ENCODE results near the gene SUGP1. TPM values are rescaled to one million over a fixed set of nuclear protein-coding genes. Genes with fewer than 3 reads are reported as not detected.

Gene SUGP1
- total and polyA plus RNA-seq, 2 of the 4 experiments (the other 2 are of a cell fraction), result 33.2 to 35.8 TPM

DNA sequence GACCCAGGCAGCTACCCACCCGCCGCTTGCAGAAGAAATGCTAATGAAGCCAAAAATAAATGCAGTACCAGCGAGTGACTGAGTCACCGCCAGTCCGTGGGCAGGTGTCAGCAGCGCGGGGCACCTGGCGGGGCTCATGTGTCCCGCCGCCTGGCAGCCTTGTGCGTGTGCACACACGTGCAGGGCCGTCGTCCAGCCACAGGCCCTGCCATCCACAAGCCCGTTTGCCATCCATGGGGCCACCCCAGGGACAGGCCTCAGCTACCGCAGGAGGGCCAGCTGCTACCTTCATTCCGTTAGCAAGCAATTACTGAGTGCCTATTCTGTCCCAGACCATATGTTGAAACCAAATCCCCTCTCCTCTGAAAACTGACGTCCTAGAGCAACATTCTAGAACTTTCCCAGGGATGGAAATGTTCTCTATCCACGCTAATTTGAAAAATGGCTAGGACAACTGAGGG, 88.0 kb downstream of the SUGP1 start:
- ChIA-PET POLR2A (ENCODE audit: unreplicated experiment) (no interaction called here), CTCF (no interaction called here)
- Histone ChIP-seq H2BK120ac (ENCODE audit: low read depth, low read length) (no peak overlapping the region), H3K9me3 (ENCODE audit: control insufficient read depth, insufficient read depth, low read length) (peaks cover 20% of the 10 kb centered on the region), H2BK20ac (ENCODE audit: low read depth, low read length) (no peak overlapping the region), H3K4me2 (ENCODE audit: low read depth, low read length) (no peak overlapping the region), H3K4me3 (ENCODE audit: insufficient read depth, low read depth, low read length) (no peak overlapping the region), H3K79me1 (ENCODE audit: low read depth in 1 of 2, low read length in 2 of 2) (no peaks in the 10 kb centered on the region), H4K8ac (ENCODE audit: low read depth in 2 of 2, low read length in 2 of 2) (no peak overlapping the region), H3K14ac (replicated peaks; ENCODE audit: low read depth, low read length) (no peak overlapping the region), H3K9ac (ENCODE audit: low read depth, low read length) (no peak overlapping the region), H3K9me1 (ENCODE audit: insufficient read depth, low read length) (no peaks in the 10 kb centered on the region), H4K5ac (ENCODE audit: low read depth, low read length) (no peak overlapping the region), H2BK15ac (ENCODE audit: low read depth, low read length) (no peak overlapping the region), H3K4ac (ENCODE audit: low read depth, low read length) (no peak overlapping the region), H3K27me3 (ENCODE audit: control insufficient read depth, insufficient read depth, low read length) (peaks cover 5% of the 10 kb centered on the region; the same call in 1 of the 2 replicates), H2AK5ac (ENCODE audit: low read depth, low read length) (no peak overlapping the region), H2AFZ (replicated peaks; ENCODE audit: low read length, poor library complexity) (no peak overlapping the region), H3K23ac (ENCODE audit: low read depth, low read length) (no peak overlapping the region), H3K56ac (ENCODE audit: extremely low read depth, insufficient read depth, low read length) (no peak overlapping the region), H3K36me3 (ENCODE audit: control insufficient read depth, insufficient read depth, low read length) (no peaks in the 10 kb centered on the region), H4K20me1 (ENCODE audit: insufficient read depth, low read length) (no peaks in the 10 kb centered on the region), H2BK5ac (ENCODE audit: low read depth, low read length, poor library complexity, severe bottlenecking) (no peak overlapping the region), H3K18ac (ENCODE audit: low read depth, low read length) (no peak overlapping the region), H3K4me1 (ENCODE audit: control insufficient read depth, insufficient read depth, low read length) (no peaks in the 10 kb centered on the region), H2AK9ac (replicated peaks; ENCODE audit: low read depth, low read length, poor library complexity) (no peak overlapping the region), H4K91ac (ENCODE audit: insufficient read depth, low read depth, low read length) (no peak overlapping the region), H3K27ac (ENCODE audit: insufficient read depth, low read length) (no peak overlapping the region)
- intact Hi-C loops (cut with micrococcal nuclease), result no loop called here
- 89% methylated on average over 8 of the region's 19 CpGs; no CpG with 5 or more reads in 1 of the 2 experiments for WGBS, 2 experiments (ENCODE audit: extremely low coverage in 2 of 2, insufficient read length in 1 of 2)
- in situ Hi-C loops (cut with MboI; ENCODE audit: low sequenced_read_pairs), result no loop called here
- DNase-seq (no peak), ATAC-seq (ENCODE audit: low read depth) (no peak)
- dilution Hi-C loops (cut with HindIII; ENCODE audit: low sequenced_read_pairs, unreplicated experiment), result no loop called here
- no TSS peak for BruUV-seq (replicated peaks)
- TF ChIP-seq MAZ (IDR thresholded peaks at IDR 0.05; ENCODE audit: borderline replicate concordance, low read depth, low read length) (no peak), RFX5 (IDR thresholded peaks at IDR 0.05; ENCODE audit: low read depth, low read length) (no peak), SMC3 (IDR thresholded peaks at IDR 0.05; ENCODE audit: low read depth, low read length) (no peak), MAFK (IDR thresholded peaks at IDR 0.05; ENCODE audit: low read depth, low read length) (no peak), CHD1 (IDR thresholded peaks at IDR 0.05; ENCODE audit: low read depth, low read length) (no peak), FOS (IDR thresholded peaks at IDR 0.05; ENCODE audit: low read depth, low read length) (no peak), BHLHE40 (IDR thresholded peaks at IDR 0.05; ENCODE audit: low read depth, low read length) (no peak), RCOR1 (IDR thresholded peaks at IDR 0.05; ENCODE audit: insufficient replicate concordance, low read length) (no peak), MXI1 (IDR thresholded peaks at IDR 0.05; ENCODE audit: borderline replicate concordance, low read depth, low read length) (no peak), CEBPB (IDR thresholded peaks at IDR 0.05; ENCODE audit: low read depth, low read length) (no peak)
- TF ChIP-seq, protein P1, sequence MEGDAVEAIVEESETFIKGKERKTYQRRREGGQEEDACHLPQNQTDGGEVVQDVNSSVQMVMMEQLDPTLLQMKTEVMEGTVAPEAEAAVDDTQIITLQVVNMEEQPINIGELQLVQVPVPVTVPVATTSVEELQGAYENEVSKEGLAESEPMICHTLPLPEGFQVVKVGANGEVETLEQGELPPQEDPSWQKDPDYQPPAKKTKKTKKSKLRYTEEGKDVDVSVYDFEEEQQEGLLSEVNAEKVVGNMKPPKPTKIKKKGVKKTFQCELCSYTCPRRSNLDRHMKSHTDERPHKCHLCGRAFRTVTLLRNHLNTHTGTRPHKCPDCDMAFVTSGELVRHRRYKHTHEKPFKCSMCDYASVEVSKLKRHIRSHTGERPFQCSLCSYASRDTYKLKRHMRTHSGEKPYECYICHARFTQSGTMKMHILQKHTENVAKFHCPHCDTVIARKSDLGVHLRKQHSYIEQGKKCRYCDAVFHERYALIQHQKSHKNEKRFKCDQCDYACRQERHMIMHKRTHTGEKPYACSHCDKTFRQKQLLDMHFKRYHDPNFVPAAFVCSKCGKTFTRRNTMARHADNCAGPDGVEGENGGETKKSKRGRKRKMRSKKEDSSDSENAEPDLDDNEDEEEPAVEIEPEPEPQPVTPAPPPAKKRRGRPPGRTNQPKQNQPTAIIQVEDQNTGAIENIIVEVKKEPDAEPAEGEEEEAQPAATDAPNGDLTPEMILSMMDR (conservative IDR thresholded peaks at IDR 0.05; ENCODE audit: low read depth, low read length), result no peak
- TF ChIP-seq, protein P2, sequence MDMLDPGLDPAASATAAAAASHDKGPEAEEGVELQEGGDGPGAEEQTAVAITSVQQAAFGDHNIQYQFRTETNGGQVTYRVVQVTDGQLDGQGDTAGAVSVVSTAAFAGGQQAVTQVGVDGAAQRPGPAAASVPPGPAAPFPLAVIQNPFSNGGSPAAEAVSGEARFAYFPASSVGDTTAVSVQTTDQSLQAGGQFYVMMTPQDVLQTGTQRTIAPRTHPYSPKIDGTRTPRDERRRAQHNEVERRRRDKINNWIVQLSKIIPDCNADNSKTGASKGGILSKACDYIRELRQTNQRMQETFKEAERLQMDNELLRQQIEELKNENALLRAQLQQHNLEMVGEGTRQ (IDR thresholded peaks at IDR 0.05; ENCODE audit: low read depth, low read length), result no peak

Data from IMR-90 (cell line).